IMR-90 (cell line): Measurements from ENCODE around the gene ADAMTS3. TPM values are rescaled to one million over a fixed set of nuclear protein-coding genes. Genes with fewer than 3 reads are reported as not detected.

Experiments
- ATAC-seq: fragments of 200-7000 bp; cut with Tn5 transposase; 2 replicates; pipeline ENCODE4 v1.9.1; 2020; ENCODE audit warnings: low read depth, mild to moderate bottlenecking, moderate library complexity
- BruUV-seq: library from RNA; stranded (reverse); fragments of 400-500 nt; replicated peaks from 2 replicates; lab custom pipeline; 2021; lab: Mats Ljungman, UMichigan
- CTCF ChIA-PET: fragments of 300-600 bp; formaldehyde crosslinking; extraction: SDS; loops from one replicate; lab custom pipeline; 2021; ENCODE audit warnings: antibody characterized with exemption; lab: Yijun Ruan, JAX
- POLR2A ChIA-PET: fragments of 300-600 bp; sonication (Branson Sonifier 250); formaldehyde crosslinking; loops from one replicate; lab custom pipeline; 2022; ENCODE audit warnings: antibody characterized with exemption; ENCODE audit not compliant: unreplicated experiment; lab: Charles Lee
- DNase-seq: peaks from one replicate; pipeline ENCODE4 v3.0.0; 2013
- H2AFZ ChIP-seq: replicated peaks from 2 replicates; pipeline ENCODE3; 2013; ENCODE audit warnings: low read length, mild to moderate bottlenecking; ENCODE audit not compliant: poor library complexity
- H2AK5ac ChIP-seq: 2 replicates; pipeline ENCODE4 v1.6.1; 2013; ENCODE audit warnings: low read depth, low read length, inconsistent platforms
- H2AK9ac ChIP-seq: replicated peaks from 2 replicates; pipeline ENCODE3; 2013; ENCODE audit warnings: mild to moderate bottlenecking, low read depth, low read length, moderate library complexity; ENCODE audit not compliant: poor library complexity
- H2BK120ac ChIP-seq: 2 replicates; pipeline ENCODE4 v1.6.1; 2013; ENCODE audit warnings: low read depth, low read length, inconsistent platforms
- H2BK15ac ChIP-seq: 3 replicates; pipeline ENCODE4 v1.6.1; 2013; ENCODE audit warnings: low read depth, low read length, inconsistent platforms
- H2BK20ac ChIP-seq: 2 replicates; pipeline ENCODE4 v1.6.1; 2013; ENCODE audit warnings: low read depth, mild to moderate bottlenecking, inconsistent platforms, low read length, moderate library complexity
- H2BK5ac ChIP-seq: 2 replicates; pipeline ENCODE4 v1.6.1; 2013; ENCODE audit warnings: mild to moderate bottlenecking, low read depth, low read length, inconsistent platforms; ENCODE audit not compliant: poor library complexity, severe bottlenecking
- H3K14ac ChIP-seq: replicated peaks from 2 replicates; pipeline ENCODE4 v1.6.1; 2013; ENCODE audit warnings: low read depth, low read length, inconsistent platforms
- H3K18ac ChIP-seq: 2 replicates; pipeline ENCODE4 v1.6.1; 2013; ENCODE audit warnings: low read depth, low read length, control low read depth
- H3K23ac ChIP-seq: 2 replicates; pipeline ENCODE4 v1.6.1; 2013; ENCODE audit warnings: low read depth, low read length, inconsistent platforms
- H3K27ac ChIP-seq: 2 replicates; pipeline ENCODE4 v1.5.1; 2013; ENCODE audit warnings: mild to moderate bottlenecking, control low read depth, low read length; ENCODE audit not compliant: insufficient read depth
- H3K27me3 ChIP-seq: 2 replicates; pipeline ENCODE4 v1.6.1; 2013; ENCODE audit warnings: low read length; ENCODE audit not compliant: control insufficient read depth, insufficient read depth
- H3K36me3 ChIP-seq: 2 replicates; pipeline ENCODE4 v1.6.1; 2013; ENCODE audit warnings: low read length, mixed read lengths; ENCODE audit not compliant: control insufficient read depth, insufficient read depth
- H3K4ac ChIP-seq: 2 replicates; pipeline ENCODE4 v1.6.1; 2013; ENCODE audit warnings: low read depth, low read length, inconsistent platforms
- H3K4me1 ChIP-seq: 2 replicates; pipeline ENCODE4 v1.6.1; 2013; ENCODE audit warnings: low read length, mixed read lengths; ENCODE audit not compliant: control insufficient read depth, insufficient read depth
- H3K4me2 ChIP-seq: 2 replicates; pipeline ENCODE4 v1.6.1; 2013; ENCODE audit warnings: low read depth, mild to moderate bottlenecking, control low read depth, low read length, moderate library complexity
- H3K4me3 ChIP-seq: 2 replicates; pipeline ENCODE4 v1.5.1; 2013; ENCODE audit warnings: low read depth, mild to moderate bottlenecking, control low read depth, low read length, moderate library complexity; ENCODE audit not compliant: insufficient read depth
- H3K56ac ChIP-seq: 2 replicates; pipeline ENCODE4 v1.6.1; 2013; ENCODE audit warnings: low read length, inconsistent platforms; ENCODE audit not compliant: insufficient read depth; ENCODE audit errors: extremely low read depth
- H3K79me1 ChIP-seq, 2 experiments: 2 replicates each; pipeline ENCODE4 v1.6.1; 2013; ENCODE audit warnings: low read length in 2 of 2, inconsistent platforms in 1 of 2, low read depth in 1 of 2
- H3K9ac ChIP-seq: 2 replicates; pipeline ENCODE4 v1.6.1; 2013; ENCODE audit warnings: low read depth, low read length, control low read depth
- H3K9me1 ChIP-seq: 2 replicates; pipeline ENCODE4 v1.6.1; 2013; ENCODE audit warnings: low read length, inconsistent platforms; ENCODE audit not compliant: insufficient read depth
- H3K9me3 ChIP-seq: 2 replicates; pipeline ENCODE4 v1.6.1; 2013; ENCODE audit warnings: low read length; ENCODE audit not compliant: control insufficient read depth, insufficient read depth
- H4K20me1 ChIP-seq: 2 replicates; pipeline ENCODE4 v1.6.1; 2013; ENCODE audit warnings: low read length, inconsistent platforms; ENCODE audit not compliant: insufficient read depth
- H4K5ac ChIP-seq: 2 replicates; pipeline ENCODE4 v1.6.1; 2013; ENCODE audit warnings: mild to moderate bottlenecking, low read depth, low read length, control low read depth
- H4K8ac ChIP-seq, 2 experiments: 2 replicates each; pipeline ENCODE4 v1.6.1; 2013; ENCODE audit warnings: low read depth in 2 of 2, low read length in 2 of 2, control low read depth in 1 of 2, inconsistent platforms in 1 of 2
- H4K91ac ChIP-seq: 2 replicates; pipeline ENCODE4 v1.6.1; 2013; ENCODE audit warnings: low read depth, low read length, inconsistent platforms; ENCODE audit not compliant: insufficient read depth
- BHLHE40 ChIP-seq: fragments of 150-350 bp; IDR thresholded peaks from 2 replicates; pipeline ENCODE4 v1.6.1; 2016; ENCODE audit warnings: mild to moderate bottlenecking, low read depth, low read length
- CEBPB ChIP-seq: IDR thresholded peaks from 2 replicates; pipeline ENCODE4 v1.6.1; 2012; ENCODE audit warnings: low read depth, low read length, improper control_type of control experiment
- CHD1 ChIP-seq: IDR thresholded peaks from 2 replicates; pipeline ENCODE4 v1.6.1; 2012; ENCODE audit warnings: low read depth, low read length, improper control_type of control experiment
- FOS ChIP-seq: fragments of 150-350 bp; IDR thresholded peaks from 2 replicates; pipeline ENCODE4 v1.6.1; 2016; ENCODE audit warnings: low read depth, low read length
- MAFK ChIP-seq: IDR thresholded peaks from 2 replicates; pipeline ENCODE4 v1.6.1; 2012; ENCODE audit warnings: low read depth, low read length, improper control_type of control experiment
- MAZ ChIP-seq: IDR thresholded peaks from 2 replicates; pipeline ENCODE4 v1.6.1; 2012; ENCODE audit warnings: low read depth, mild to moderate bottlenecking, low read length, improper control_type of control experiment, moderate library complexity, borderline replicate concordance
- MXI1 ChIP-seq: IDR thresholded peaks from 2 replicates; pipeline ENCODE4 v1.6.1; 2012; ENCODE audit warnings: low read depth, mild to moderate bottlenecking, low read length, moderate library complexity, borderline replicate concordance
- NFE2L2 ChIP-seq: fragments of 150-350 bp; IDR thresholded peaks from 2 replicates; pipeline ENCODE4 v1.6.1; 2016; ENCODE audit warnings: low read depth, mild to moderate bottlenecking, low read length
- POLR2A ChIP-seq: IDR thresholded peaks from 2 replicates; pipeline ENCODE4 v1.6.1; 2012; ENCODE audit warnings: mild to moderate bottlenecking, low read depth, low read length
- RAD21 ChIP-seq: IDR thresholded peaks from 2 replicates; pipeline ENCODE4 v1.6.1; 2012; ENCODE audit warnings: low read length, improper control_type of control experiment
- RCOR1 ChIP-seq: IDR thresholded peaks from 2 replicates; pipeline ENCODE4 v1.6.1; 2012; ENCODE audit warnings: mild to moderate bottlenecking, low read length, improper control_type of control experiment; ENCODE audit not compliant: insufficient replicate concordance
- RFX5 ChIP-seq: IDR thresholded peaks from 2 replicates; pipeline ENCODE4 v1.8.0; 2012; ENCODE audit warnings: low read depth, mild to moderate bottlenecking, low read length, moderate library complexity
- SMC3 ChIP-seq: fragments of 150-350 bp; IDR thresholded peaks from 2 replicates; pipeline ENCODE4 v1.6.1; 2016; ENCODE audit warnings: low read depth, mild to moderate bottlenecking, antibody characterized with exemption, low read length, moderate library complexity
- USF2 ChIP-seq: fragments of 150-350 bp; IDR thresholded peaks from 2 replicates; pipeline ENCODE4 v1.6.1; 2017; ENCODE audit warnings: mild to moderate bottlenecking, antibody characterized with exemption, low read length, low read depth
- WGBS, 2 experiments: methylation state at CpG; one replicate each; pipeline versions ENCODE4 v1.1.5 to v1.1.7; 2013; ENCODE audit warnings: missing lambda C conversion rate in 2 of 2; ENCODE audit not compliant: insufficient read length in 1 of 2; ENCODE audit errors: extremely low coverage in 2 of 2; 5-methylcytosine and 5-hydroxymethylcytosine counted together
- dilution Hi-C: fragments of 300-500 bp; cut with HindIII; formaldehyde crosslinking; loops from one replicate; pipeline ENCODE4 v1.14.3; 2018; ENCODE audit warnings: low sequenced_read_pairs; ENCODE audit not compliant: unreplicated experiment
- in situ Hi-C: fragments of 300-500 bp; cut with MboI; formaldehyde crosslinking; loops from 3 replicates; pipeline ENCODE4 v1.14.3; 2019; ENCODE audit warnings: low sequenced_read_pairs, inconsistent platforms, mixed read lengths
- intact Hi-C: fragments of 100-400 bp; cut with micrococcal nuclease; formaldehyde crosslinking; loops from 2 replicates; pipeline ENCODE4 v1.10.0; 2022
- polyA plus RNA-seq, 3 experiments: library from polyadenylated mRNA; depleted of rRNA; stranded (reverse); fragments of >200 nt; gene quantifications; 2 replicates each; pipeline ENCODE4 v1.2.3, GENCODE V29; 2012; ENCODE audit warnings: low replicate concordance in 1 of 3
- total RNA-seq: library from RNA; depleted of rRNA; stranded (reverse); fragments of >200 nt; gene quantifications from 2 replicates; pipeline ENCODE4 v1.2.3, GENCODE V29; 2012
- TF ChIP-seq, protein P1 (sequence below): conservative IDR thresholded peaks from 2 replicates; pipeline ENCODE4 v1.5.1; 2012; ENCODE audit warnings: mild to moderate bottlenecking, low read depth, low read length, improper control_type of control experiment

ADAMTS3 gene
- total and polyA plus RNA-seq, 2 of the 4 experiments (the other 2 are of a cell fraction), result 0.68 to 2.9 TPM

DNA sequence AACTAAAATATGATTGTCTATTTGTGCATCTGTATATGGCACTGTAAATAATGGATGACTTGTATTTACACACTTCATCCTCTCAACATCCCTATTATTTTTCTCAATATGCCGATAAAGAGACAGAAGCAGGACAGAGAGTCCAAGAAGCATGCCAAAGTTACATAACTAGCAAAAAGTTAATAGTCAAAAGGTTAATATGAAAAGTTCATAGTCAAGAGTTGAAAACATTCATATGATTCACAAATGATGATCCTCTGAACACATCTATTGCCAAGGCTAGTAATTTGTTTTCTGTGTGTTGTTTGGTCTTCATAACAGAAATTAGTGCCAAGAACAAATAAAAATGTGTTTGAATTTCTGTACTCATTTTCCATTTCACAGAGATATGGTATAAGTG, 231.0 kb downstream of the ADAMTS3 start:
- Histone ChIP-seq H2AK5ac (no peak overlapping the region), H3K4me1 (no peaks in the 10 kb centered on the region), H3K4me3 (no peak overlapping the region), H3K4me2 (no peak overlapping the region), H3K9ac (no peak overlapping the region), H3K79me1 (no peaks in the 10 kb centered on the region), H2AK9ac (no peak overlapping the region), H4K20me1 (no peaks in the 10 kb centered on the region), H2BK20ac (no peak overlapping the region), H3K23ac (no peak overlapping the region), H3K14ac (no peak overlapping the region), H4K8ac (no peak overlapping the region), H2BK15ac (no peak overlapping the region), H3K27me3 (no peaks in the 10 kb centered on the region), H3K9me3 (no peaks in the 10 kb centered on the region), H2BK120ac (no peak overlapping the region), H3K27ac (no peak overlapping the region), H4K5ac (no peak overlapping the region), H3K4ac (no peak overlapping the region), H3K36me3 (no peaks in the 10 kb centered on the region), H4K91ac (no peak overlapping the region), H2BK5ac (no peak overlapping the region), H2AFZ (no peak overlapping the region), H3K9me1 (no peaks in the 10 kb centered on the region), H3K18ac (no peak overlapping the region), H3K56ac (no peak overlapping the region)
- ChIA-PET POLR2A (no interaction called here), CTCF (no interaction called here)
- no TSS peak for BruUV-seq
- ATAC-seq (no peak), DNase-seq (no peak)
- no CpG with 5 or more reads among the region's 1 CpG for WGBS, 2 experiments
- intact Hi-C loops (no loop called here), dilution Hi-C loops (no loop called here), in situ Hi-C loops (no loop called here)
- TF ChIP-seq BHLHE40, result no peak
- TF ChIP-seq, protein P1, sequence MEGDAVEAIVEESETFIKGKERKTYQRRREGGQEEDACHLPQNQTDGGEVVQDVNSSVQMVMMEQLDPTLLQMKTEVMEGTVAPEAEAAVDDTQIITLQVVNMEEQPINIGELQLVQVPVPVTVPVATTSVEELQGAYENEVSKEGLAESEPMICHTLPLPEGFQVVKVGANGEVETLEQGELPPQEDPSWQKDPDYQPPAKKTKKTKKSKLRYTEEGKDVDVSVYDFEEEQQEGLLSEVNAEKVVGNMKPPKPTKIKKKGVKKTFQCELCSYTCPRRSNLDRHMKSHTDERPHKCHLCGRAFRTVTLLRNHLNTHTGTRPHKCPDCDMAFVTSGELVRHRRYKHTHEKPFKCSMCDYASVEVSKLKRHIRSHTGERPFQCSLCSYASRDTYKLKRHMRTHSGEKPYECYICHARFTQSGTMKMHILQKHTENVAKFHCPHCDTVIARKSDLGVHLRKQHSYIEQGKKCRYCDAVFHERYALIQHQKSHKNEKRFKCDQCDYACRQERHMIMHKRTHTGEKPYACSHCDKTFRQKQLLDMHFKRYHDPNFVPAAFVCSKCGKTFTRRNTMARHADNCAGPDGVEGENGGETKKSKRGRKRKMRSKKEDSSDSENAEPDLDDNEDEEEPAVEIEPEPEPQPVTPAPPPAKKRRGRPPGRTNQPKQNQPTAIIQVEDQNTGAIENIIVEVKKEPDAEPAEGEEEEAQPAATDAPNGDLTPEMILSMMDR, result no peak
- no peak for TF ChIP-seq MAZ
- no peak for TF ChIP-seq MXI1
- TF ChIP-seq CEBPB, result no peak
- no peak for TF ChIP-seq RCOR1
- TF ChIP-seq MAFK, result no peak
- TF ChIP-seq CHD1, result no peak
- TF ChIP-seq RFX5, result no peak
- no peak for TF ChIP-seq POLR2A
- no peak for TF ChIP-seq SMC3
- TF ChIP-seq FOS, result no peak
- no peak for TF ChIP-seq NFE2L2
- no peak for TF ChIP-seq RAD21
- no peak for TF ChIP-seq USF2
